ENCODE data around the gene XIST.

- no peak for TF ChIP-seq CTCF (conservative IDR thresholded peaks at IDR 0.05)
- TF ChIP-seq EZH2 (IDR thresholded peaks at IDR 0.05; ENCODE audit: low read depth), result no peak
These were observed 14.6 kb upstream of the XIST start for GRCh38 chrX:73867144-73867543.
